Activated T-cell treated with anti-CD3 and anti-CD28 coated beads, Interleukin-2, amount 50 U/mL, for 1 hour (primary cell): Measurements from ENCODE around the gene SOX21.

Experiments used
- DNase-seq: peaks from one replicate; pipeline ENCODE4 v3.0.0-alpha.2; 2020

SOX21 gene

DNA sequence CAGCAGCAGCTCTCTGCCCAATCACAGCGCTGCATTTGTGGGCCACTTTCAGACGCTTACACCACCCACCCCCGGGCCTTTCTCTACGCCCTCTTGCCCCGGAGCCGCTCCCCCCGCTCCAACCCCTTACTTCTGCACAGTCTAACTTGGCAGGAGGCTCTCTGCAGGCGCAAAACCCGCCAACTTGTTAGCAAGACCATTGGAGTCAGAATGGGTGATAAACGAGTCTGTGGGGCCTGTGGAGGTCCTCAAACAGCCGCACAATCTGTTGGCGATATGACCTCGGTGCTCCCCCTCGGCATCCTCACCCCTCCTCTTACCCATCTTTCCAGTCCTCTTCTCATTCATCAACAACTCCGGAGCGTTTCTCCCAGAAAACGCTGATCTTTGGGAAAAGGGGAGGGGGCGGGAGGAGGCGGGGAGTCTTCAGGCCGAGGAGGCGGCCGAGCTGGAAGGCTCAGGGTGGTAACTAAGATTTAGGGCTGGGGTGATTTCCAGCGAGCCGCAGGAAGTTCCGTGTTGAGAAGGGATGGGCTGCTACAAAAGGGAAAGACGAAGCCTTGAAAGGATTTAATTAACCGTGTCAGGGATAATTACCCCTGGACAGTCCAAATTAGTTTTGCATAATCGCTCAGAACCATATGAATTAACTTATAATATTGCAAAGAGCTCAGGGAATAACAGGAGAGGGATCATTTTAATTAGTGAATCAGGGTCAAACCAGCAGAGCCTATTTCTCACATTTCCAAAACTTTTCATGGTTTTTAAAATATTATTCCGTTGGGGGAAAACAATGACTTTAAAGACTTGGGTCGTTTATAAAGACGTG is 4.1 kb downstream of the SOX21 start:
- no peak for DNase-seq

DNA sequence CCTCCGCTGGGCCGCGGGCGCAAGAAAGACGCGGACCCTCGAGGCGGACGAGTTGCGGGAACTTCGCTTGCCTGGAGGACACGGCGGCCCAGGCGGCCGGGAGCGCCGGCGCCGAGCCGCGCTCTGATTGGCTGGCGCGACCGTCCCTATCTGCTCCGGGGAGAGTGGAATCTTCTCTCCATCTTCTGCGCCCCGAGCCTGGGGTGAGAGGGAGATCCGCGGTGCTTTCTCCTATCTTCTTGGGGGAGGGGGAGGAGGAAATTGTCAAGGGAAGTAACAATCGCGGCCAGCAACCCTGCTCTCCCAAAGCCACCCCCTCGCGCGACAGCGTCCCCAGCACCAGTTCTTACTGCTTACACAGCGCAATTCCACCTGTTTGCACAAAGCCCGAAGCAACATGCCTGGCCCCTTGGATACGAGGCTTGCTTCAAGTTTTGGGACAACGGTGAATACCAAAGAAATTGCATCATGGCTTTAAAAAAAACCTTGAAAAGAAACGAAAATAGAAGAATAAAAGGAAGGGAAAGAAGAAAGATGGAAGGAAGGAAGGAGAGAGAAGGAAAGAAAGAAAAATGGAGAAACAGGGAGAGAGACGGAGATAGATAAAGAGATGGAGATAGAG is 4.8 kb downstream of the SOX21 start:
- no peak for DNase-seq

GRCh38 chr13:94706843-94707399 is 5.4 kb downstream of the SOX21 start:
- no peak for DNase-seq

GRCh38 chr13:94706101-94706842 is 6.1 kb downstream of the SOX21 start:
- DNase-seq = no peak

DNA sequence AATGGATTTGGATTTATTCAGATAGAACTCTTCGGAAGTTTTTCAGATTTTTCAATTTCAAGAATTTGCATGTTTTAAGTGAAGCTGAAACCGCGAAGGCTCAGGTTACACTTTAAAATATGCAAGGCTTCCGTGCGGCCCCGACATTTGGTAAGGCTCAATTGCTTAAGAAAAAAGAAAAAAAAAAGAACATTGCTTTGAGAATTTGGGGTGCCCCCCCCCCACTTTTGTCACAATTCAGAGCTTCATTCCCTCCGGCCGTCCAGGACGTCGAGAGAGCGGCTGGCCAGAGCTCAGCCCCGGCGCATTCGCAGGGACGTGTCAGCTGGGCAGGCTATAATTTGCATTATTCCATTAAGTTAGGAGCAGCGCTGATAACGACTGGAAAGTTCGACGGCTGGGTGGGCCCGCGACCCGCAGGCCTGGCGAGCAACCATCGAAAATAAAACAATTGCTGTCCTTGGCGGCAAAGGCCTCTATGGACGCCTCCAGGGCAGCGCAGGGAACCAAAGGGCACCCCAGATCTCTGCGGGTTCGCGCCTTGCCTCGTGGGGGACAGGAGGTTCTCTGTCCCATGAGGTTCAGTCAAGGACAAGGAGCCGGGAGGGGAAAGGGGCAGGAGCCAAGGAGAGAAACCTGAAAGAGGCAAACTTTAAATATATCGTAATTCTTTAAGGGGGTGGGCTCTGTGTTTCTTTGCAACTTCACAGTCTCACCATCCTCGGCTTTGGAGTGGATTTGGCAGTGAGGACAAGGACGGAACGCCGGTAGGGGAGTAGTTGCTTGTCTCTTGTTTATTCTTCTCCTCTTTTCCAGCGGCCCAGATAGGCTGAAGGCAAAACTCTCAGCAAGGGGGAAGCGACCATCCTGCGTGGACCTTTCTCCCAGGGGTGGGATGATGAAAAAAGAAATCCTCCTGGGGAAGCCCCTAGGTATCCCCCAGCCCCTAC is 7.0 kb downstream of the SOX21 start:
- no peak for DNase-seq

DNA sequence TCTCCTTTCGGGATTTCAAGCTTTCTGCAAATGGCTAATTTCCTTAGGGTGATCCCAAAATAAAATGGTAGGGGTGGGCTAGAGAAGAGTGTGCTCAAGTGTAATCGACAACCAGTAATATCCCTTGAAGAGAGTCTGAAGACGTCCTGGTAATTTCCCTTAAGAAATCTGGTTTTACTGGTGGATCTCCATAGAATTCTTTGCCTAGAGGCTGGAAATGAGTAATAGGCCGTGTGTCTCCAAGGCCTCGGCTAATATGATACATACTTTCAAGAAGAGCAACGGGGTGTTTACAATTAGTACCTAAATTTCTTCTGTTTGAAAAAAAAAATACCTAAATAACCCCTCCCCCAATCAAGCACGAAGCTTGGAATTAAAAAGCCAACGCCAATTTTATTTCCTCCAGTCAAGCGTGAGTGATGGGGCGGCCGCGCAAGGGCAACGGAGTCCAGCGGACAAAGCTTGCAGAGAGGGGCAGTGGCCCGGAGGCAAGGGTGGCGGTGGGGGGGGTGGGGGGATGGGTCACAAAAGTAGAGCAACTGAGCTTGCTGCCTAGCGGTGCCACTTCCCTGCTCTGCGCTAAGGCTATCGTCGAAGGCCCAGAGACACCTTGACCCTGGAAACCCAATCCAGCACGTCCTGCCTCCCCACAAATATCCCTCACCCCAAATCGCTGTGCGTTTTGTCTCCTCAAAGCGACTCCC is 7.8 kb downstream of the SOX21 start:
- no peak for DNase-seq

GRCh38 chr13:94703721-94704314 is 8.5 kb downstream of the SOX21 start:
- DNase-seq = no peak

DNA sequence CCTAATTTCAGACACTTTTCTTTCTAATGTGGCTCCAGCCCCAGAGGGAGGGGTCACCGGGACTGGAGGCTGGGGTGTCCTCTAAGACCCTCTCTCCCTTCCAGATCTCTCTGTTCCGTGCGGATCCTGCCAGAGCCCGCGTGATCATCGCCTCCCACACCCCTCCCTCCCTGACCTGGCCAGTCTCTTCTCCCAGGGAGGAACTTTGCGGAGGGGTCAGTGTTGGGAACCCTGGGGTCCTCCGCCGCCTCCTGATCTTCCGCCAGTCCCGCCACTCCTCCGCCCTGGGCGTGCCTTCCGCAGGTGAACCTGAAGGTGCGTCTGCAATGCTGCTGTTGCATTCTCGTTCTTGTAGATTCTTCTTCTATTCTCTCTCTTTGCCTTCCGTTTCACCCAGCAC is 9.1 kb downstream of the SOX21 start:
- no peak for DNase-seq

DNA sequence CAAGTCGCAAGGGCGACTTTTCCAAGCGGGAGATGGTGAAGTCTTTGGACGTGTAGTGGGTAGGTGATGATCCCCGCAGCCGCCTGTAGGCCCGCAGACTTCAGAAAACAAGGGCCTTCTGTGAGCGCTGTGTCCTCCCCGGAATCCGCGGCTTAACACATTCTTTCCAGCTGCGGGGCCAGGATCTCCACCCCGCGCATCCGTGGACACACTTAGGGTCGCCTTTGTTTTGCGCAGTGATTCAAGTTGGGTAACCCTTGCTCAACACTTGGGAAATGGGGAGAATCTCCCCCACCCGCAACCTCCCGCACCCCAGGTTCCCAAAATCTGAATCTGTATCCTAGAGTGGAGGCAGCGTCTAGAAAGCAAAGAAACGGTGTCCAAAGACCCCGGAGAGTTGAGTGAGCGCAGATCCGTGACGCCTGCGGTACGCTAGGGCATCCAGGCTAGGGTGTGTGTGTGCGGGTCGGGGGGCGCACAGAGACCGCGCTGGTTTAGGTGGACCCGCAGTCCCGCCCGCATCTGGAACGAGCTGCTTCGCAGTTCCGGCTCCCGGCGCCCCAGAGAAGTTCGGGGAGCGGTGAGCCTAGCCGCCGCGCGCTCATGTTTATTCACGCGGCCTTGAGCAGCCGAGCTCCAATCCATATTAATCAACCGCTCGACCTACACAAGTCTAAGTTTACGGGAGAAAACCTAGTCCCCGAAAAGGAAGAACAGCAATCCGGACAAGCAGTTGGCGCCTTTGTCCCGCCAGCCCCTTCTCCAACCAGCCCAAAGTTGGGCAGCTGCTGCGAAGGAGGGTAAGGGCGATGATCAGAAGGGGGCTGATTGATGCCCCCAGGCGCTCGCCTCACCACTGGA is 9.9 kb downstream of the SOX21 start:
- DNase-seq = no peak

DNA sequence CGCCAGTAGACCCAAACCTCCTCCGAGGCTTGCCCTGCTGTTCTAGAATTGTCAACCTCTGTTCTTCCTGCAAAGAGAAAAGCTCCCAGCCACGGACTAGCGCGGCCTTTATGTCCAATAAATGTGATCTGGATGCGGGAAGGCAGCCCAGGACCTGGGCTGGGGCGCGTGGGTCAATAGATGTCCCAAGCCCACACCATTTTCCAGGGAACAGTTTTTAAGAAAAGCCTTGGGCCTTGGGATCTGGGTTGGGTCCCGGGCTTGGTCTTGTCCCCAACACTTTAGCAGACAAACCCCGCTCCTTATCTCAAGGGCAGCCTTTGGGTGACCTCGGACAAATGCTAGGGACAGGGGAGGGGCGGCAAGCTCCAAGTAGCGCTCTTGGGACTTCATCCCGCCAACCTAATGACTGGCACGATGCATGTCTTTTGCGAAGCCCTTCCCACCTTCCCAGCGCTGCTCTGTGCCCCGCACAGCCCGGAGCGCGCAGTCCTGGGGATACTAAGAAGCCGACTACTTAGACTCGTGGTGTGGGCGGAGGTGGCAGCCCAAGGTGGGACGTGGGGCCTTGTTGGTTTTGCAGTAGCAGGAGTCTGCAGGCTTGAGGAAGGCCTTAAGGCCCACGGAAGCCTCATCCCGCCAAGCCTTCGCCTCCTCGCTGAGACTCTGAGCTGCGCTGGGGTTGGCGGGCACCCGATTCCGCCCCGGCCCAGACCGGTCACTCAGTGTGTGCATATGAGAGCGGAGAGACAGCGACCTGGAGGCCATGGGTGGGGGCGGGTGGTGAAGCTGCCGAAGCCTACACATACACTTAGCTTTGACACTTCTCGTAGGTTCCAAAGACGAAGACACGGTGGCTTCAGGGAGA is 10.8 kb downstream of the SOX21 start:
- no peak for DNase-seq

- no peak for DNase-seq
Measured at GRCh38 chr13:94700536-94700935, 11.8 kb downstream of the SOX21 start.

DNA sequence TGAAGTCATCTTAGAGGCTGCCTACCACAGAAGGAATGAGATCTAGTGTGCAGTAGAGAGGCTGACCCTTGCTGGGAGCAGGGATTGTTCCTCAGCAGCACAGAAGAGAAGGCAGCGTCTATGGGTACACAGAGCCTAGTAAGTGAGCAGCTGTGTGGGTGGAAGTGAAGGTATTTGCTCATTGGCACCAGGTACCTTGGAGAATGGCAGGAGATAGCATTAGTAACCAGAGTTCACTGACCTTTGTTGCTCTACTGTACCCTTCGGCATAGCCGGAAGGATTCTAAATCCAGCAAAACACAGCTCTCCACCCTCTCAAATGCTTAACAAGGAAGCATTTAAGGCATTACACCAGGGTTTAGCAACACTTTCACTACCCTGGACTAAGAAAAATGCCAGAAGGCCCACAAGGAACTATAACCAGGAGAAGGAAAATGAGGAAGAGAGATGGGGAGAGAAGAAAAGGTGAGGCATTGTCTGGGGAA is 12.3 kb downstream of the SOX21 start:
- no peak for DNase-seq

DNA sequence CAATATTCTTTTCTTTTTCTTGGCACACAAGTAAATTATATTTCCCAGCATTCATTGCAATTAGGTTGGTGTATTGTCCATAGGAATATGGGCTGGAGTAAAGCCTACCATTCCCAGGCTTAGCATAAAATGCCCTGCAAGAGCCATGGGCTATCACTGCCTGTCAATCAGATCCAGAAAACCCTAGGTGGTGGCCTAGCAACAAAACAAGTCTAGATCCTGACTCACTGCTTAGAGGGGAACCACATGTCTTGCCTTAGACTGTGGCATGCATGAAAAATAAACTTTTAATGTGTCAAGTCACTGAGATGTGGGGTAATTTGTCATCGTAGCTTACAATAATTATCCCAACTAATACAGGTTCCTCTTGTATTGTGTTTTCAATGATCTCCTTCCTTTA is 16.2 kb downstream of the SOX21 start:
- no peak for DNase-seq

DNA sequence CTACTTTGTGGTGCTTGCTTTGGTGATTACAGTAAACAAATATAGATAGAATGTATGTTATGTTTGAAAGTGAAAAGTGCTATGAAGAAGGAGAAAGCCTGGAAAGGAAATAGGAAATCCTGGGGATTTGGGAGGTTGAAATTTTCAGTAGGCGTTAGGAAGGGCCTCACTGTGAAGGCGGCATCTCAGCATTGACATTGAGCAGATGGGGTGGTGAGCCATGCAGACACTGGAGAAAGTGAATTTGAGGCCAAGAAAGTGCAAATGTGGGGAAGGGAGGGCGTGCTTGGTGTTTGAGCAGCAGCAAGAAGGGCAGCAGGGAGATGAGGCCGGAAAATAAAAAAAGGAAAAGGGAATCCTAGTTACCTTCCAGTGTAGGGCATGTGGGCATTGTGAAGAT is 20.3 kb downstream of the SOX21 start:
- DNase-seq = no peak

- DNase-seq = no peak
Measured at GRCh38 chr13:94683409-94683808, 28.9 kb downstream of the SOX21 start.

GRCh38 chr13:94682229-94682628 is 30.1 kb downstream of the SOX21 start:
- no peak for DNase-seq

GRCh38 chr13:94679614-94680013 is 32.7 kb downstream of the SOX21 start:
- DNase-seq = no peak

DNA sequence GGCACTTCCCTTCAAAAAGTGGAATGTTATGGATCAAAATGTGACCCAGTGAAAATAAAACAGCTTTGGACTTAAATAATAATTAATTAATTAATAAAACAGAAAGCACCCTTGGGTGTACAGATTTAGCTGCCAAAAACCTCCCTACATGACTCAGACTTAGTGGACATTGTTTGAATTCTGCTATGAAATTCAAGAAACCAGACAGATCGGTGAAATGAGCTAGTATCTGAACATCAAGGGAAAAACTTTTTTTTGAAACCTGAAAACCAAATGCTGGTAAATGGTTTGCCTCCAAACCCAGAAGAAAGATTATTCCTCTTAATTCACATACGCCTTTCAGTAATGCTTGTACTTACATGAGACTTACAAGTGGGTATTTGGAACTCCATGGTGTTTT is 33.5 kb downstream of the SOX21 start:
- no peak for DNase-seq

DNA sequence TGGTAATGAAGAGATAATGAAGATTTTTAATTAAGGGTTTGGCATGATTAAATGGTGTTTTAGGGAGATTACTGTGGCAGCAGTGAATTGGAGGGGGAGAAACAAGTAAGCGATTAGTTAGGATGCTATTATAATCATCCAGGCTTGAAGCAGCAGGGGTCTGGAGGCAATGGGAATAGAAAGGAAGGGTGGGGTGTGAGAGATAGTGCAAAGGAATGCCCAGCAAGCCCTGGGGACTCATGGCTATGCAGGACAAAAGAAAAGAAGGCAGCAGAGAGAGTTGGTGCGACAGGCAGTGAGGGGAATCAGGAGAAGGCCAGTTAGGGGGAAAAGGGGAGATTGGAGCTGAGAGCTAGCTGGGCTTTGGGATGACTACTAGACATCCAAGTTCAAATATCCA is 34.5 kb downstream of the SOX21 start:
- no peak for DNase-seq
